Endothelial cell of umbilical vein (primary cell): ENCODE results near the gene ARHGEF19.

ENCODE experiments used
- EZH2 ChIP-seq: IDR thresholded peaks from 2 replicates; pipeline ENCODE4 v1.6.1; 2012; ENCODE audit warnings: borderline replicate concordance, low read depth, mild to moderate bottlenecking, moderate library complexity, low read length, inconsistent platforms; ENCODE audit not compliant: severe bottlenecking
- FOS ChIP-seq: IDR thresholded peaks from 2 replicates; pipeline ENCODE4 v1.6.1; 2011; ENCODE audit warnings: mild to moderate bottlenecking, low read length, moderate library complexity, borderline replicate concordance; ENCODE audit not compliant: insufficient read depth
- GATA2 ChIP-seq: IDR thresholded peaks from 2 replicates; pipeline ENCODE4 v1.7.0; 2011; ENCODE audit warnings: low read depth, mild to moderate bottlenecking, moderate library complexity, mixed read lengths, low read length; ENCODE audit not compliant: insufficient read length, insufficient read depth
- JUN ChIP-seq: IDR thresholded peaks from 2 replicates; pipeline ENCODE4 v1.6.1; 2011; ENCODE audit warnings: borderline replicate concordance, low read depth; ENCODE audit not compliant: insufficient read length, insufficient read depth
- MYC ChIP-seq: IDR thresholded peaks from one replicate; pipeline ENCODE4 v1.6.1; 2011; ENCODE audit warnings: mild to moderate bottlenecking, low read depth, low read length
- POLR2A ChIP-seq: IDR thresholded peaks from 2 replicates; pipeline ENCODE4 v1.6.1; 2012; ENCODE audit warnings: low read depth, mild to moderate bottlenecking, control low read depth, low read length
- POLR2AphosphoS5 ChIP-seq: IDR thresholded peaks from 2 replicates; pipeline ENCODE4 v1.6.1; 2012; ENCODE audit warnings: low read depth, mild to moderate bottlenecking, control low read depth, low read length, moderate library complexity; ENCODE audit not compliant: insufficient read depth
- TF ChIP-seq, protein P1 (sequence below), 2 donors: IDR thresholded peaks; 1 replicate in 1 of 2; 2 replicates in 1 of 2; pipeline ENCODE4 v1.5.1; 2011; ENCODE audit warnings: low read length in 2 of 2, mild to moderate bottlenecking in 2 of 2, moderate library complexity in 2 of 2, control low read depth in 1 of 2, inconsistent platforms in 1 of 2, low read depth in 1 of 2; ENCODE audit not compliant: insufficient read depth in 1 of 2; ENCODE audit errors: extremely low read depth in 1 of 2
- TF ChIP-seq, protein P2 (sequence below): IDR thresholded peaks from 2 replicates; pipeline ENCODE4 v1.6.1; 2011; ENCODE audit not compliant: insufficient read depth, insufficient read length

DNA sequence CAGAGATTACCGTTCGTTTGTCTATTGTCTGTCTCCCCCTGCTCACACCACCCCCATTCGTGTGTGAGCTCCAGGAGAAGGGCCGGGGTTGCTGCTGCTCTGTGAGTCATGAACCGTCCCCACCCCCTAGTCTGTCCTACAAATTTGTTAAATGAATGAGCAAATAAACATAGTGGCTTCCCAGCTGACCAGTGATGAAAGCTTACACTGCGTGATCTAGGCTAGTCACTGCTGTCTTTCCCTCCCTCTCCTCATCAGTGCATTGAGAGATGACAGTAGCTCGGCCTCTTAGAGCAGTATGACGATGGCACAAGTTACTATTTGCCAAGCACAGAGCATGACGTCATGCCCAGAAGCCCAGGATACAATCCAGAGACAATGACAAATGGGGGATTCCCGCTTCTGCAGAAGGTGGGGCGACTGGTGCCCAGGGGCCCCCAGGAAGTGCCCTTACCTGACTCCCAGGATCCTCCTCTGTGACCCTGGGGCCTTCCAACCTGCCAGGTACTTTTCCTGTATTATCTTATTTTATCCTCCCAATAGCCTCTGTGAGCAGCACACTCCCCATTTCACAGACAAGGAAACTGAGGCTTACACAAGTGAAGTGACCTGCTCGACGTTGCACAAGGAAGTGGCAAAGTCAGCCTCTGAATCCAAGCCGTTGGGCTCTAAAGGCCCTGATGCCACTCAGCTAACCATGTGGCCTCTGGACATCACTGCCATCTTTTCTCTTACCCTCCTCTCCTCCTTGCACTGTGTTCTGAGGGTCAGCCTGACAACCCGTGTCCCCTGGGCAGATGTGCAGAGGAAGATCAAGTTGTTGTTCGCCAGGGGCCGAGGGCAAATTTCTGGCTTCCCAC lies 48.0 kb downstream of the ARHGEF19 start:
- TF ChIP-seq, protein P1, sequence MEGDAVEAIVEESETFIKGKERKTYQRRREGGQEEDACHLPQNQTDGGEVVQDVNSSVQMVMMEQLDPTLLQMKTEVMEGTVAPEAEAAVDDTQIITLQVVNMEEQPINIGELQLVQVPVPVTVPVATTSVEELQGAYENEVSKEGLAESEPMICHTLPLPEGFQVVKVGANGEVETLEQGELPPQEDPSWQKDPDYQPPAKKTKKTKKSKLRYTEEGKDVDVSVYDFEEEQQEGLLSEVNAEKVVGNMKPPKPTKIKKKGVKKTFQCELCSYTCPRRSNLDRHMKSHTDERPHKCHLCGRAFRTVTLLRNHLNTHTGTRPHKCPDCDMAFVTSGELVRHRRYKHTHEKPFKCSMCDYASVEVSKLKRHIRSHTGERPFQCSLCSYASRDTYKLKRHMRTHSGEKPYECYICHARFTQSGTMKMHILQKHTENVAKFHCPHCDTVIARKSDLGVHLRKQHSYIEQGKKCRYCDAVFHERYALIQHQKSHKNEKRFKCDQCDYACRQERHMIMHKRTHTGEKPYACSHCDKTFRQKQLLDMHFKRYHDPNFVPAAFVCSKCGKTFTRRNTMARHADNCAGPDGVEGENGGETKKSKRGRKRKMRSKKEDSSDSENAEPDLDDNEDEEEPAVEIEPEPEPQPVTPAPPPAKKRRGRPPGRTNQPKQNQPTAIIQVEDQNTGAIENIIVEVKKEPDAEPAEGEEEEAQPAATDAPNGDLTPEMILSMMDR (IDR thresholded peaks at IDR 0.05; ENCODE audit: extremely low read depth in 1 of 2, insufficient read depth in 1 of 2, low read depth in 1 of 2, low read length in 2 of 2) = no peak
- peak; percentile 35 for TF ChIP-seq POLR2AphosphoS5
- no peak for TF ChIP-seq POLR2A
- no peak for TF ChIP-seq EZH2
- TF ChIP-seq FOS = peak; percentile 81
- TF ChIP-seq, protein P2, sequence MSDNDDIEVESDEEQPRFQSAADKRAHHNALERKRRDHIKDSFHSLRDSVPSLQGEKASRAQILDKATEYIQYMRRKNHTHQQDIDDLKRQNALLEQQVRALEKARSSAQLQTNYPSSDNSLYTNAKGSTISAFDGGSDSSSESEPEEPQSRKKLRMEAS = no peak
- TF ChIP-seq JUN = peak; percentile 29
- no peak for TF ChIP-seq GATA2
- TF ChIP-seq MYC = no peak
